T47D (cell line): ENCODE data around the gene ELMO2.
"Not testable (repeated sequence)": the region's sequence is repeated elsewhere in the genome, so short reads cannot be mapped to it uniquely, and the experiment has no call there.

Experiments
- DNase-seq, 2 experiments: peaks; one replicate each; pipeline versions ENCODE4 v3.0.0 to v3.0.0-alpha.2; 2011 to 2012; ENCODE audit warnings: low read depth in 1 of 2, low spot score in 1 of 2
- JUND ChIP-seq: IDR thresholded peaks from 2 replicates; pipeline ENCODE4 v1.6.1; 2012; ENCODE audit warnings: low read depth
- in situ Hi-C: cut with HindIII; loops from 2 replicates; pipeline ENCODE4 v1.10.0; 2016; ENCODE audit warnings: low sequenced_read_pairs, low pct_unique_long_range_greater_than_20kb

The ELMO2 gene

GRCh38 chr20:46400253-46400652, 6.2 kb downstream of the ELMO2 start:
- no peak for TF ChIP-seq JUND
- DNase-seq, result no peak
- in situ Hi-C loops, result no loop called here

GRCh38 chr20:46399401-46399800, 7.0 kb downstream of the ELMO2 start:
- TF ChIP-seq JUND, result no peak
- in situ Hi-C loops, result no loop called here
- DNase-seq, result peak in 1 of 2 experiments; percentile 66

GRCh38 chr20:46398963-46399362, 7.5 kb downstream of the ELMO2 start:
- in situ Hi-C loops, result no loop called here
- no peak for DNase-seq
- TF ChIP-seq JUND, result no peak

- no peak for DNase-seq
- in situ Hi-C loops, result no loop called here
- TF ChIP-seq JUND, result no peak
Observed at GRCh38 chr20:46396052-46396740, 10.2 kb downstream of the ELMO2 start.

- no peak for DNase-seq
- in situ Hi-C loops, result no loop called here
- TF ChIP-seq JUND, result no peak
Observed at GRCh38 chr20:46394872-46395760, 11.3 kb downstream of the ELMO2 start.

GRCh38 chr20:46393967-46394366, 12.4 kb downstream of the ELMO2 start:
- no peak for DNase-seq
- TF ChIP-seq JUND, result no peak
- in situ Hi-C loops, result no loop called here

- no peak for DNase-seq
- TF ChIP-seq JUND, result no peak
- in situ Hi-C loops, result no loop called here
Observed at GRCh38 chr20:46388937-46389336, 17.5 kb downstream of the ELMO2 start.

GRCh38 chr20:46388201-46388836, 18.1 kb downstream of the ELMO2 start:
- in situ Hi-C loops, result no loop called here
- DNase-seq, result no peak
- no peak for TF ChIP-seq JUND

GRCh38 chr20:46387054-46387453, 19.4 kb downstream of the ELMO2 start:
- DNase-seq, in situ Hi-C loops: not testable (repeated sequence)

- in situ Hi-C loops, result no loop called here
- no peak for TF ChIP-seq JUND
- DNase-seq, result no peak
Observed at GRCh38 chr20:46378412-46379009, 27.9 kb downstream of the ELMO2 start.

GRCh38 chr20:46377518-46377917, 28.9 kb downstream of the ELMO2 start:
- no peak for TF ChIP-seq JUND
- no peak for DNase-seq
- in situ Hi-C loops, result no loop called here

GRCh38 chr20:46376196-46376785, 30.1 kb downstream of the ELMO2 start:
- no peak for TF ChIP-seq JUND
- in situ Hi-C loops, result no loop called here
- DNase-seq, result no peak

- in situ Hi-C loops, result no loop called here
- DNase-seq, result no peak
- no peak for TF ChIP-seq JUND
Observed at GRCh38 chr20:46375771-46376170, 30.6 kb downstream of the ELMO2 start.
